ENCODE data around the gene ADA.

DNA sequence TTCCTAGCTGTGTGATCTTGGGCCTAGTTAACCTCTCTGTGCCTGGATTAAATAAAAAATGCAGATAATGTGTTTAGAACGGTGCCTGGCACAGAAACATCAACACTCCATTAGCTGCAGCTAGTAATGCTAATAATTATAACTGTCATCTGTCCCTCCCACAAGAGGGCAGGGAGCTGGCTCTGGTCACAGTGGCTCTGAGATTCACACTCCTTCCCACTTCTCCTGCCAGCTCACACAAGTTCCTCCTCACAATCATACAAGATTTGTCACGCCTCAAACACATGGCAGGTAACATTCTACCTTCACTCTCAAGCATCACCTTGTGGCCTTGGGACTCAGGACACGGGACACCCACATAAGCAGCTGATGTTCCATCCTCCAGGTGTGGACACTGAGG is 2.4 kb downstream of the ADA start:
- TF ChIP-seq, protein P1, sequence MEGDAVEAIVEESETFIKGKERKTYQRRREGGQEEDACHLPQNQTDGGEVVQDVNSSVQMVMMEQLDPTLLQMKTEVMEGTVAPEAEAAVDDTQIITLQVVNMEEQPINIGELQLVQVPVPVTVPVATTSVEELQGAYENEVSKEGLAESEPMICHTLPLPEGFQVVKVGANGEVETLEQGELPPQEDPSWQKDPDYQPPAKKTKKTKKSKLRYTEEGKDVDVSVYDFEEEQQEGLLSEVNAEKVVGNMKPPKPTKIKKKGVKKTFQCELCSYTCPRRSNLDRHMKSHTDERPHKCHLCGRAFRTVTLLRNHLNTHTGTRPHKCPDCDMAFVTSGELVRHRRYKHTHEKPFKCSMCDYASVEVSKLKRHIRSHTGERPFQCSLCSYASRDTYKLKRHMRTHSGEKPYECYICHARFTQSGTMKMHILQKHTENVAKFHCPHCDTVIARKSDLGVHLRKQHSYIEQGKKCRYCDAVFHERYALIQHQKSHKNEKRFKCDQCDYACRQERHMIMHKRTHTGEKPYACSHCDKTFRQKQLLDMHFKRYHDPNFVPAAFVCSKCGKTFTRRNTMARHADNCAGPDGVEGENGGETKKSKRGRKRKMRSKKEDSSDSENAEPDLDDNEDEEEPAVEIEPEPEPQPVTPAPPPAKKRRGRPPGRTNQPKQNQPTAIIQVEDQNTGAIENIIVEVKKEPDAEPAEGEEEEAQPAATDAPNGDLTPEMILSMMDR (conservative IDR thresholded peaks at IDR 0.05; ENCODE audit: low read length) = no peak
- TF ChIP-seq EZH2phosphoT487 (IDR thresholded peaks at IDR 0.05; ENCODE audit: borderline replicate concordance, low read depth, low read length) = no peak

Data from OCI-LY7 (cell line).